Uterus (tissue), 2 donors: ENCODE measurements around the gene SLC35F3.

Experiments used
- CTCF ChIP-seq, 4 experiments: fragments of 200-600 bp in 2 of 4; fragments of 450-650 bp in 2 of 4; sonication (generic) in 2 of 4; IDR thresholded peaks; one replicate each; pipeline ENCODE4 v1.5.1; 2016 to 2019; ENCODE audit warnings: antibody characterized with exemption in 4 of 4, mild to moderate bottlenecking in 2 of 4, moderate library complexity in 1 of 4
- POLR2A ChIP-seq, 2 donors: fragments of 450-650 bp; IDR thresholded peaks; one replicate each; pipeline ENCODE4 v1.6.1; 2016; ENCODE audit warnings: antibody characterized with exemption in 2 of 2, mild to moderate bottlenecking in 1 of 2, moderate library complexity in 1 of 2

- no peak for TF ChIP-seq CTCF (IDR thresholded peaks at IDR 0.05)
- no peak for TF ChIP-seq POLR2A (IDR thresholded peaks at IDR 0.05)
Measured at GRCh38 chr1:233884461-233885151, 19.9 kb upstream of the SLC35F3 start.
